ENCODE measurements around the gene TNFAIP2.

DNA sequence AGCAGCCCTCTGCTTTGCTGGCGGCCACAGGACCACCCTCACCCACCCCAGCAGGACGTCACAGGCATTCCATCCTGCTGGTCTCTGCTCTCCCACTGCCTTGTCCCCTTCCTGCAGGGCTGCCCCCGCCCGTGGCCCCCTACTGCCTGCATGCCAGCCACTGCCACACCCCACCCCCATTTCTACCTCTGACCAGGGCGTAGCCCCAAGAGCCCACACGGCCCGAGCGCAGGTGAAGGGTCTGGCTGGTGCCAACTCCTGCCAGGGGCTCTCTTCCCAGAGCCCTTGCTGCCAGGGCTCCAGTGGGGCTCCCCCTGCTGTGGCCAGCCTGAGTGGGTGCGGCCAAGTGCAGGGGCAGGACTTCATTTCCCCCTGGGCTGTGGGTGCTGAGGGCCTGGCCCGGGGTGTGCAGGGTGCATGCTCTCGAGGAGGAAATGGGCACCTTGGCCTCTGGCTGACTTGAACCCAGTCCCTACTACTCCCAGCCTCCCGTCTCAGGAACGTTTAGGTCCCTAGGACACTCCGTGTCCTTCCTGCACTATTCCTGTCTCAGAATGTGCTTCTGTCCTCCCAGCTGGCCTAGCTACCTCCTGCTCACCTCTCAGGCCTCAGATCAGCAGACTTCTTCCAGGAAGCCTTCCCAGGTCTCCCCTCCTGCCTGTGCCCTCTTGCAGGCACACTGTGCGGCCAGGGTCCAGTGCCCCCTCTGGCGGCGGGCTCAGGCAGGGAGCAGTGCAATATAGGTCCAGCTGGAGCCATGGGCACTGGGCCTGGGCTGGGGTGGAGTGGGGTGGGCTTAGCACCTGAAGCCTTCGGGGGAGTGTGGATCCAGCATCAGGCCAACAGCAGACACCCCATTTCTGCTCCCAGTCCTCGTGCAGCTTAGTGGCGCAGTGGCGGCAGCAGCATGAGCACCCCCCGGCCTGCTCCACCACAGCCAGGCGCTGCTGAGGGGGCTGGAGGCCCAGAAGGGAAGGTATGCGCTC is 37.9 kb upstream of the TNFAIP2 start:
- TF ChIP-seq, protein P1, sequence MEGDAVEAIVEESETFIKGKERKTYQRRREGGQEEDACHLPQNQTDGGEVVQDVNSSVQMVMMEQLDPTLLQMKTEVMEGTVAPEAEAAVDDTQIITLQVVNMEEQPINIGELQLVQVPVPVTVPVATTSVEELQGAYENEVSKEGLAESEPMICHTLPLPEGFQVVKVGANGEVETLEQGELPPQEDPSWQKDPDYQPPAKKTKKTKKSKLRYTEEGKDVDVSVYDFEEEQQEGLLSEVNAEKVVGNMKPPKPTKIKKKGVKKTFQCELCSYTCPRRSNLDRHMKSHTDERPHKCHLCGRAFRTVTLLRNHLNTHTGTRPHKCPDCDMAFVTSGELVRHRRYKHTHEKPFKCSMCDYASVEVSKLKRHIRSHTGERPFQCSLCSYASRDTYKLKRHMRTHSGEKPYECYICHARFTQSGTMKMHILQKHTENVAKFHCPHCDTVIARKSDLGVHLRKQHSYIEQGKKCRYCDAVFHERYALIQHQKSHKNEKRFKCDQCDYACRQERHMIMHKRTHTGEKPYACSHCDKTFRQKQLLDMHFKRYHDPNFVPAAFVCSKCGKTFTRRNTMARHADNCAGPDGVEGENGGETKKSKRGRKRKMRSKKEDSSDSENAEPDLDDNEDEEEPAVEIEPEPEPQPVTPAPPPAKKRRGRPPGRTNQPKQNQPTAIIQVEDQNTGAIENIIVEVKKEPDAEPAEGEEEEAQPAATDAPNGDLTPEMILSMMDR (IDR thresholded peaks at IDR 0.05): peak in 1 of 4 donors; percentile 10
- no peak for TF ChIP-seq POLR2A (IDR thresholded peaks at IDR 0.05)

Data from right lobe of liver (tissue), 4 donors.